ENCODE measurements around the gene PLCB1.

PLCB1 gene

GRCh38 chr20:8425802-8426201 lies 293.7 kb downstream of the PLCB1 start:
- H3K9me3 Mint-ChIP-seq = no peaks in the 10 kb centered on the region
- peaks cover 29% of the 10 kb centered on the region for H3K4me1 Mint-ChIP-seq
- H3K36me3 Mint-ChIP-seq (ENCODE audit: low read depth) = no peaks in the 10 kb centered on the region
- no peak overlapping the region for H3K27ac Mint-ChIP-seq
- no peak overlapping the region for H3K4me3 Mint-ChIP-seq
- no peak for DNase-seq
- no peak for TF ChIP-seq CTCF (IDR thresholded peaks at IDR 0.05)
- H3K27me3 Mint-ChIP-seq (ENCODE audit: low read depth, poor library complexity) = no peaks in the 10 kb centered on the region

DNA sequence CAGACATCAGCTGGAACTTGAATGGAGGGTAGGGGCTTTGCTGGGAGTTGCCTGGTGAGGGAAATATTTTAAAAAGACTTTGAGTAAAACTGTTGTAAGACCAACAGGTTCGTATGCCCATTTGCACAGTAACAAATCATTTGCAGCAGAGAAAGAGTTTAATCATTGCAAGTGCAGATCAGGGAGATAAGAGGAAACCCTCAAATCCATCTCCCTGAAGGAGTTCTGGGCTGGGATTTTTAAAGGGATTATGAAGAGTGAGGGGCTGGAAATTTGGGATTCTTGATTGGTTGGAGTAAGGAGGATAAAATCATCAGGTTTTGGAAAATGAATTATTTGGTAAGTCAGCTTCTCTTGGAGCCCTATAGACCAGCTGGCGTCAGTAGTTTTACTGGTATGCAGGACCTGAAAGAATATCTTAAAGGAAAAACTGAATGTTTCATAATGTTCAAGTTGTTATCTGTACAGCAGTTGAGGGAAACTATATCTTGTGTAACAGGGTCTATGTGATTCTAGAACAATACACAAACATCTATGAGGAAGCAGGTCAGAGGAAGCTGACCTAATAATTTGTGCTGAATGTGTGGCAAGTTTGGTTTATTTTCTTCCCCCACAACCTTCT lies 295.5 kb downstream of the PLCB1 start:
- Mint-ChIP-seq H3K9me3 (no peaks in the 10 kb centered on the region), H3K4me1 (peaks cover 45% of the 10 kb centered on the region), H3K27ac (no peak overlapping the region), H3K4me3 (no peak overlapping the region), H3K36me3 (ENCODE audit: low read depth) (no peaks in the 10 kb centered on the region), H3K27me3 (ENCODE audit: low read depth, poor library complexity) (no peaks in the 10 kb centered on the region)
- TF ChIP-seq CTCF (IDR thresholded peaks at IDR 0.05) = no peak
- DNase-seq = no peak

- Mint-ChIP-seq H3K36me3 (ENCODE audit: low read depth) (no peaks in the 10 kb centered on the region), H3K27ac (no peak overlapping the region), H3K27me3 (ENCODE audit: low read depth, poor library complexity) (no peaks in the 10 kb centered on the region), H3K9me3 (no peaks in the 10 kb centered on the region), H3K4me1 (peaks cover 50% of the 10 kb centered on the region), H3K4me3 (no peak overlapping the region)
- no peak for TF ChIP-seq CTCF (IDR thresholded peaks at IDR 0.05)
- DNase-seq = no peak
Measured at GRCh38 chr20:8428988-8429387, 296.9 kb downstream of the PLCB1 start.

- no peaks in the 10 kb centered on the region for H3K36me3 Mint-ChIP-seq (ENCODE audit: low read depth)
- no peaks in the 10 kb centered on the region for H3K27me3 Mint-ChIP-seq (ENCODE audit: low read depth, poor library complexity)
- no peak for DNase-seq
- H3K4me3 Mint-ChIP-seq = no peak overlapping the region
- H3K27ac Mint-ChIP-seq = peak overlapping the region; percentile 81
- H3K4me1 Mint-ChIP-seq = peaks cover 43% of the 10 kb centered on the region
- no peaks in the 10 kb centered on the region for H3K9me3 Mint-ChIP-seq
- no peak for TF ChIP-seq CTCF (IDR thresholded peaks at IDR 0.05)
Measured at GRCh38 chr20:8431538-8432434, 299.7 kb downstream of the PLCB1 start.

- no peaks in the 10 kb centered on the region for H3K27me3 Mint-ChIP-seq (ENCODE audit: low read depth, poor library complexity)
- H3K9me3 Mint-ChIP-seq = no peaks in the 10 kb centered on the region
- peak; percentile 15 for DNase-seq
- H3K36me3 Mint-ChIP-seq (ENCODE audit: low read depth) = no peaks in the 10 kb centered on the region
- peaks cover 38% of the 10 kb centered on the region for H3K4me1 Mint-ChIP-seq
- peak overlapping the region; percentile 19 for H3K4me3 Mint-ChIP-seq
- peak overlapping the region; percentile 81 for H3K27ac Mint-ChIP-seq
- TF ChIP-seq CTCF (IDR thresholded peaks at IDR 0.05) = no peak
Measured at GRCh38 chr20:8432435-8433148, 300.5 kb downstream of the PLCB1 start.
